Activated gamma-delta T cell treated with anti-CD3 and anti-CD28 coated beads, Interleukin-2, amount 50 U/mL, for 16 hours (primary cell): ENCODE measurements around the gene CD9.
"Not testable (repeated sequence)": the region's sequence is repeated elsewhere in the genome, so short reads cannot be mapped to it uniquely, and the experiment has no call there.

Experiments used
- DNase-seq: peaks from one replicate; pipeline ENCODE4 v3.0.0-alpha.2; 2020; ENCODE audit warnings: low read depth

Gene CD9

GRCh38 chr12:6199531-6200255, 507 bp upstream of the CD9 start:
- no peak for DNase-seq

GRCh38 chr12:6201213-6201608, 1.0 kb downstream of the CD9 start:
- no peak for DNase-seq

- no peak for DNase-seq
These were observed 1.6 kb downstream of the CD9 start for GRCh38 chr12:6201826-6202225.

- no peak for DNase-seq
These were observed 2.1 kb downstream of the CD9 start for GRCh38 chr12:6202304-6202703.

GRCh38 chr12:6202846-6203245, 2.6 kb downstream of the CD9 start:
- no peak for DNase-seq

- DNase-seq: no peak
These were observed 3.4 kb downstream of the CD9 start for GRCh38 chr12:6203601-6204000.

- DNase-seq: no peak
These were observed 4.4 kb downstream of the CD9 start for GRCh38 chr12:6204533-6205143.

- no peak for DNase-seq
These were observed 4.9 kb downstream of the CD9 start for GRCh38 chr12:6205144-6205539.

- DNase-seq: no peak
These were observed 5.6 kb downstream of the CD9 start for GRCh38 chr12:6205761-6206160.

GRCh38 chr12:6206327-6206726, 6.1 kb downstream of the CD9 start:
- DNase-seq: no peak

GRCh38 chr12:6207259-6207925, 7.2 kb downstream of the CD9 start:
- no peak for DNase-seq

GRCh38 chr12:6208130-6208529, 7.9 kb downstream of the CD9 start:
- no peak for DNase-seq

GRCh38 chr12:6209428-6209827, 9.2 kb downstream of the CD9 start:
- not testable (repeated sequence) for DNase-seq

GRCh38 chr12:6211421-6211869, 11.2 kb downstream of the CD9 start:
- DNase-seq: no peak

GRCh38 chr12:6212086-6212485, 11.9 kb downstream of the CD9 start:
- DNase-seq: no peak

GRCh38 chr12:6213969-6214368, 13.8 kb downstream of the CD9 start:
- no peak for DNase-seq

- no peak for DNase-seq
These were observed 14.4 kb downstream of the CD9 start for GRCh38 chr12:6214633-6215032.

- no peak for DNase-seq
These were observed 15.1 kb downstream of the CD9 start for GRCh38 chr12:6215120-6215807.

GRCh38 chr12:6215932-6216494, 15.8 kb downstream of the CD9 start:
- no peak for DNase-seq

- no peak for DNase-seq
These were observed 16.4 kb downstream of the CD9 start for GRCh38 chr12:6216581-6216980.

- DNase-seq: no peak
These were observed 18.2 kb downstream of the CD9 start for GRCh38 chr12:6218347-6218925.

- DNase-seq: no peak
These were observed 19.8 kb downstream of the CD9 start for GRCh38 chr12:6219980-6220379.
